ENCODE data around the gene MIAT.
"Not testable (repeated sequence)": the region's sequence is repeated elsewhere in the genome, so short reads cannot be mapped to it uniquely, and the experiment has no call there.

Gene MIAT

GRCh38 chr22:26610072-26610958 lies 47.1 kb upstream of the MIAT start:
- Histone ChIP-seq H2AFZ (ENCODE audit: low read depth, low read length, severe bottlenecking) (no peak overlapping the region), H3K9ac (ENCODE audit: low read length) (no peak overlapping the region)

DNA sequence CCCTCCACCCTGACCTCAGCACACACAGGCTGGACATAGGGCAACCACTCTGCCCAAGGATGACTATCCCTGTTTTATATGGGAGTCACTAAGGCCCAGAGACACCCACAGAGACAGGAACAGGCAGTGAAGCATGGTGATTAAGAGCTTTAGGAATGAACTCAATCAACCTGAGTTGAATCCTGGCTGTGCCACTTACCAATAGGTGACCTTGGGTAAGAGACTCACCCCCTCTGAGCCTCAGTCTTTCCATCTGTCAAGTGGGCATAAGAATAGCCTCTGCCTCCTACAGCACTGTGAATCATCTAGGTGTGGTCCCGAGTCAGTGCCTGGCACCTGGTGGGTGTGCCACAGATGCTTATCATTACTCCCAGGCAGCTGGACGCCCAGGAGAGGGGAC lies 46.4 kb upstream of the MIAT start:
- H3K4me2 ChIP-seq (ENCODE audit: low read depth, low read length, poor library complexity, severe bottlenecking) = no peak overlapping the region
- no peaks in the 10 kb centered on the region for H3K36me3 ChIP-seq (ENCODE audit: low read length)
- H3F3A ChIP-seq (ENCODE audit: insufficient read depth) = no peaks in the 10 kb centered on the region
- H3K27ac ChIP-seq (ENCODE audit: low read depth, low read length) = no peak overlapping the region
- H3K4me3 ChIP-seq (ENCODE audit: insufficient read depth, low read length, poor library complexity, severe bottlenecking) = no peak overlapping the region
- H3K27me3 ChIP-seq (ENCODE audit: low read length) = no peaks in the 10 kb centered on the region
- no peaks in the 10 kb centered on the region for H3K79me2 ChIP-seq (ENCODE audit: insufficient read depth, low read length)
- H3K9ac ChIP-seq (ENCODE audit: low read length) = no peak overlapping the region
- H3K9me3 ChIP-seq (ENCODE audit: insufficient read depth, low read length) = no peaks in the 10 kb centered on the region
- no peaks in the 10 kb centered on the region for H4K20me1 ChIP-seq (ENCODE audit: low read depth, low read length)
- TF ChIP-seq CTCF (IDR thresholded peaks at IDR 0.05; ENCODE audit: insufficient read depth, low read length, poor library complexity, severe bottlenecking) (no peak), EZH2phosphoT487 (conservative IDR thresholded peaks at IDR 0.05; ENCODE audit: low read length) (no peak)
- no peak overlapping the region for H2AFZ ChIP-seq (ENCODE audit: low read depth, low read length, severe bottlenecking)
- no peaks in the 10 kb centered on the region for H3K9me2 ChIP-seq (replicated peaks; ENCODE audit: insufficient read depth, low read length)

More at GRCh38 chr22:26610072-26610958, 47.1 kb upstream of the MIAT start:
- H3K36me3 ChIP-seq (ENCODE audit: low read length) = no peaks in the 10 kb centered on the region
- no peak overlapping the region for H3K27ac ChIP-seq (ENCODE audit: low read depth, low read length)
- no peak overlapping the region for H3K4me2 ChIP-seq (ENCODE audit: low read depth, low read length, poor library complexity, severe bottlenecking)
- H3K9me2 ChIP-seq (replicated peaks; ENCODE audit: insufficient read depth, low read length) = no peaks in the 10 kb centered on the region
- H3K79me2 ChIP-seq (ENCODE audit: insufficient read depth, low read length) = no peaks in the 10 kb centered on the region
- no peaks in the 10 kb centered on the region for H3K27me3 ChIP-seq (ENCODE audit: low read length)
- H3K4me3 ChIP-seq (ENCODE audit: insufficient read depth, low read length, poor library complexity, severe bottlenecking) = no peak overlapping the region
- no peaks in the 10 kb centered on the region for H3K9me3 ChIP-seq (ENCODE audit: insufficient read depth, low read length)
- H3F3A ChIP-seq (ENCODE audit: insufficient read depth) = no peaks in the 10 kb centered on the region
- no peaks in the 10 kb centered on the region for H4K20me1 ChIP-seq (ENCODE audit: low read depth, low read length)
- TF ChIP-seq CTCF (IDR thresholded peaks at IDR 0.05; ENCODE audit: insufficient read depth, low read length, poor library complexity, severe bottlenecking) (no peak), EZH2phosphoT487 (conservative IDR thresholded peaks at IDR 0.05; ENCODE audit: low read length) (no peak)

GRCh38 chr22:26612652-26613051 lies 44.7 kb upstream of the MIAT start:
- H3K79me2 ChIP-seq (ENCODE audit: insufficient read depth, low read length) = no peaks in the 10 kb centered on the region
- no peaks in the 10 kb centered on the region for H3K9me3 ChIP-seq (ENCODE audit: insufficient read depth, low read length)
- no peaks in the 10 kb centered on the region for H4K20me1 ChIP-seq (ENCODE audit: low read depth, low read length)
- H3F3A ChIP-seq (ENCODE audit: insufficient read depth) = no peaks in the 10 kb centered on the region
- H3K4me3 ChIP-seq (ENCODE audit: insufficient read depth, low read length, poor library complexity, severe bottlenecking) = no peak overlapping the region
- no peak overlapping the region for H3K9ac ChIP-seq (ENCODE audit: low read length)
- H3K27me3 ChIP-seq (ENCODE audit: low read length) = no peaks in the 10 kb centered on the region
- no peak overlapping the region for H3K27ac ChIP-seq (ENCODE audit: low read depth, low read length)
- no peak overlapping the region for H3K4me2 ChIP-seq (ENCODE audit: low read depth, low read length, poor library complexity, severe bottlenecking)
- no peaks in the 10 kb centered on the region for H3K36me3 ChIP-seq (ENCODE audit: low read length)
- H2AFZ ChIP-seq (ENCODE audit: low read depth, low read length, severe bottlenecking) = no peak overlapping the region
- H3K9me2 ChIP-seq (replicated peaks; ENCODE audit: insufficient read depth, low read length) = no peaks in the 10 kb centered on the region
- TF ChIP-seq EZH2phosphoT487 (conservative IDR thresholded peaks at IDR 0.05; ENCODE audit: low read length) (no peak), CTCF (IDR thresholded peaks at IDR 0.05; ENCODE audit: insufficient read depth, low read length, poor library complexity, severe bottlenecking) (no peak)

DNA sequence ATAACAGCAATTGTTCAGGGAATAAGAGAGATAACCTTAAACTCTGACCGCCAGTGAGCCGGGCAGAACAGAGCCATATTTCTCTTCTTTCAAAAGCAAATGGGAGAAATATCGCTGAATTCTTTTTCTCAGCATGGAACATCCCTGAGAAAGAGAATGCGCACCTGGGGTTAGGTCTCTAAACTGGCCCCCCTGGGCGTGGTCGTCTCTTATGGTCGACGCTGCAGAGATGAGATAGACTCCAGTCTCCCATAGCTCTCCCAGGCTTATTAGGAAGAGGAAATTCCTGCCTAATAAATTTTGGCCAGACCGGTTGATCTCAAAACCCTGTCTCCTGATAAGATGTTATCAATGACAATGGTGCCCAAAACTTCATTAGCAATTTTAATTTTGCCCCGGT lies 43.6 kb upstream of the MIAT start:
- H3K27me3 ChIP-seq (ENCODE audit: low read length); H4K20me1 ChIP-seq (ENCODE audit: low read depth, low read length); H3K9ac ChIP-seq (ENCODE audit: low read length); H3K4me2 ChIP-seq (ENCODE audit: low read depth, low read length, poor library complexity, severe bottlenecking); H3K9me3 ChIP-seq (ENCODE audit: insufficient read depth, low read length); H3F3A ChIP-seq (ENCODE audit: insufficient read depth); H3K9me2 ChIP-seq (replicated peaks; ENCODE audit: insufficient read depth, low read length); H3K4me3 ChIP-seq (ENCODE audit: insufficient read depth, low read length, poor library complexity, severe bottlenecking); H3K79me2 ChIP-seq (ENCODE audit: insufficient read depth, low read length); H2AFZ ChIP-seq (ENCODE audit: low read depth, low read length, severe bottlenecking); H3K27ac ChIP-seq (ENCODE audit: low read depth, low read length); H3K36me3 ChIP-seq (ENCODE audit: low read length): not testable (repeated sequence)
